GM23338 (cell line): Measurements from ENCODE around the gene OR4D5.

Experiments
- CREB1 ChIP-seq: fragments of 250-450 bp; sonication (Bioruptor Pico); IDR thresholded peaks from 2 replicates; pipeline ENCODE4 v1.5.0; 2020; ENCODE audit warnings: low read depth, mild to moderate bottlenecking, moderate library complexity
- CTCF ChIP-seq, 2 experiments: fragments of 200-600 bp in 1 of 2; sonication (generic) in 1 of 2; conservative IDR thresholded peaks; 2 replicates each; pipeline versions ENCODE4 v1.5.1 to v1.6.1; 2016 to 2017; ENCODE audit warnings: antibody characterized with exemption in 2 of 2, low read depth in 2 of 2, mild to moderate bottlenecking in 2 of 2, moderate library complexity in 1 of 2
- ETS1 ChIP-seq: IDR thresholded peaks from 2 replicates; pipeline ENCODE4 v1.6.1; 2016; ENCODE audit warnings: antibody characterized with exemption
- EZH2 ChIP-seq: fragments of 200-600 bp; sonication (generic); IDR thresholded peaks from one replicate; pipeline ENCODE4 v1.8.0; 2017; ENCODE audit warnings: antibody characterized with exemption, mild to moderate bottlenecking, low read depth; ENCODE audit not compliant: unreplicated experiment
- EZH2phosphoT487 ChIP-seq: fragments of 200-600 bp; sonication (generic); IDR thresholded peaks from one replicate; pipeline ENCODE4 v1.8.1; 2018; ENCODE audit warnings: antibody characterized with exemption; ENCODE audit not compliant: unreplicated experiment
- JUNB ChIP-seq: IDR thresholded peaks from one replicate; pipeline ENCODE4 v1.6.1; 2016; ENCODE audit warnings: antibody characterized with exemption; ENCODE audit not compliant: unreplicated experiment
- NANOG ChIP-seq: IDR thresholded peaks from 2 replicates; pipeline ENCODE4 v1.6.1; 2016; ENCODE audit warnings: antibody characterized with exemption, borderline replicate concordance
- POLR2AphosphoS5 ChIP-seq: IDR thresholded peaks from 2 replicates; pipeline ENCODE4 v1.6.1; 2016; ENCODE audit warnings: antibody characterized with exemption, low read depth
- STAT1 ChIP-seq: IDR thresholded peaks from one replicate; pipeline ENCODE4 v1.6.1; 2016; ENCODE audit warnings: antibody characterized with exemption; ENCODE audit not compliant: unreplicated experiment
- ZNF114 ChIP-seq: fragments of 250-450 bp; sonication (Bioruptor Pico); IDR thresholded peaks from 2 replicates; pipeline ENCODE4 v1.5.0; 2020; ENCODE audit warnings: mild to moderate bottlenecking, moderate library complexity
- TF ChIP-seq, protein P1 (sequence below): IDR thresholded peaks from one replicate; pipeline ENCODE4 v1.6.1; 2018; ENCODE audit warnings: antibody characterized with exemption; ENCODE audit not compliant: unreplicated experiment
- TF ChIP-seq, protein P2 (sequence below): fragments of 250-450 bp; sonication (Bioruptor Pico); IDR thresholded peaks from 2 replicates; pipeline ENCODE4 v1.5.0; 2020; ENCODE audit warnings: mild to moderate bottlenecking, moderate library complexity

DNA sequence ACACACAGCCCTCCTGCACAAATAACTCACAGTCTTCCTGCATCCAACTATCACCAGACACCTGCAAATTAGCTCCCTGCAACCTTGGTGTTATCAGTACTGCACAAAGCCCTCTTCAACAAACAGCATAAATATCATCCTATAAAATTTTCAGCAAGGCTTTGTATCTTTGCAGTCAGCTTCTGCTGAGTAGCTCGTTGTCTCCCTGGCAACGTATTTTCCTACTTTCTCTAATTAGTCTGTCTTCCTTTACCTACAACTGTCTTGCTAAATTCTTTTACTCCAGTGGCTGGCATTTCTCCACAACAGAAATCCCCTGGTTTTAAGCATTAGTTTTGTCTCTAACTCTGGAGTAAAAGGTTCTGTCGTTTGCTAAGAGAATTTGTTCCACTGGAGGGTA, 33.6 kb upstream of the OR4D5 start:
- no peak for TF ChIP-seq CTCF (conservative IDR thresholded peaks at IDR 0.05; ENCODE audit: low read depth in 2 of 2)
- no peak for TF ChIP-seq EZH2phosphoT487
- TF ChIP-seq NANOG, result no peak
- TF ChIP-seq EZH2, result no peak
- TF ChIP-seq POLR2AphosphoS5, result no peak
- no peak for TF ChIP-seq ZNF114 (CRISPR knock-in tag)
- TF ChIP-seq CREB1 (CRISPR knock-in tag), result no peak
- TF ChIP-seq, protein P1, sequence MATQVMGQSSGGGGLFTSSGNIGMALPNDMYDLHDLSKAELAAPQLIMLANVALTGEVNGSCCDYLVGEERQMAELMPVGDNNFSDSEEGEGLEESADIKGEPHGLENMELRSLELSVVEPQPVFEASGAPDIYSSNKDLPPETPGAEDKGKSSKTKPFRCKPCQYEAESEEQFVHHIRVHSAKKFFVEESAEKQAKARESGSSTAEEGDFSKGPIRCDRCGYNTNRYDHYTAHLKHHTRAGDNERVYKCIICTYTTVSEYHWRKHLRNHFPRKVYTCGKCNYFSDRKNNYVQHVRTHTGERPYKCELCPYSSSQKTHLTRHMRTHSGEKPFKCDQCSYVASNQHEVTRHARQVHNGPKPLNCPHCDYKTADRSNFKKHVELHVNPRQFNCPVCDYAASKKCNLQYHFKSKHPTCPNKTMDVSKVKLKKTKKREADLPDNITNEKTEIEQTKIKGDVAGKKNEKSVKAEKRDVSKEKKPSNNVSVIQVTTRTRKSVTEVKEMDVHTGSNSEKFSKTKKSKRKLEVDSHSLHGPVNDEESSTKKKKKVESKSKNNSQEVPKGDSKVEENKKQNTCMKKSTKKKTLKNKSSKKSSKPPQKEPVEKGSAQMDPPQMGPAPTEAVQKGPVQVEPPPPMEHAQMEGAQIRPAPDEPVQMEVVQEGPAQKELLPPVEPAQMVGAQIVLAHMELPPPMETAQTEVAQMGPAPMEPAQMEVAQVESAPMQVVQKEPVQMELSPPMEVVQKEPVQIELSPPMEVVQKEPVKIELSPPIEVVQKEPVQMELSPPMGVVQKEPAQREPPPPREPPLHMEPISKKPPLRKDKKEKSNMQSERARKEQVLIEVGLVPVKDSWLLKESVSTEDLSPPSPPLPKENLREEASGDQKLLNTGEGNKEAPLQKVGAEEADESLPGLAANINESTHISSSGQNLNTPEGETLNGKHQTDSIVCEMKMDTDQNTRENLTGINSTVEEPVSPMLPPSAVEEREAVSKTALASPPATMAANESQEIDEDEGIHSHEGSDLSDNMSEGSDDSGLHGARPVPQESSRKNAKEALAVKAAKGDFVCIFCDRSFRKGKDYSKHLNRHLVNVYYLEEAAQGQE, result no peak
- no peak for TF ChIP-seq ETS1
- TF ChIP-seq, protein P2, sequence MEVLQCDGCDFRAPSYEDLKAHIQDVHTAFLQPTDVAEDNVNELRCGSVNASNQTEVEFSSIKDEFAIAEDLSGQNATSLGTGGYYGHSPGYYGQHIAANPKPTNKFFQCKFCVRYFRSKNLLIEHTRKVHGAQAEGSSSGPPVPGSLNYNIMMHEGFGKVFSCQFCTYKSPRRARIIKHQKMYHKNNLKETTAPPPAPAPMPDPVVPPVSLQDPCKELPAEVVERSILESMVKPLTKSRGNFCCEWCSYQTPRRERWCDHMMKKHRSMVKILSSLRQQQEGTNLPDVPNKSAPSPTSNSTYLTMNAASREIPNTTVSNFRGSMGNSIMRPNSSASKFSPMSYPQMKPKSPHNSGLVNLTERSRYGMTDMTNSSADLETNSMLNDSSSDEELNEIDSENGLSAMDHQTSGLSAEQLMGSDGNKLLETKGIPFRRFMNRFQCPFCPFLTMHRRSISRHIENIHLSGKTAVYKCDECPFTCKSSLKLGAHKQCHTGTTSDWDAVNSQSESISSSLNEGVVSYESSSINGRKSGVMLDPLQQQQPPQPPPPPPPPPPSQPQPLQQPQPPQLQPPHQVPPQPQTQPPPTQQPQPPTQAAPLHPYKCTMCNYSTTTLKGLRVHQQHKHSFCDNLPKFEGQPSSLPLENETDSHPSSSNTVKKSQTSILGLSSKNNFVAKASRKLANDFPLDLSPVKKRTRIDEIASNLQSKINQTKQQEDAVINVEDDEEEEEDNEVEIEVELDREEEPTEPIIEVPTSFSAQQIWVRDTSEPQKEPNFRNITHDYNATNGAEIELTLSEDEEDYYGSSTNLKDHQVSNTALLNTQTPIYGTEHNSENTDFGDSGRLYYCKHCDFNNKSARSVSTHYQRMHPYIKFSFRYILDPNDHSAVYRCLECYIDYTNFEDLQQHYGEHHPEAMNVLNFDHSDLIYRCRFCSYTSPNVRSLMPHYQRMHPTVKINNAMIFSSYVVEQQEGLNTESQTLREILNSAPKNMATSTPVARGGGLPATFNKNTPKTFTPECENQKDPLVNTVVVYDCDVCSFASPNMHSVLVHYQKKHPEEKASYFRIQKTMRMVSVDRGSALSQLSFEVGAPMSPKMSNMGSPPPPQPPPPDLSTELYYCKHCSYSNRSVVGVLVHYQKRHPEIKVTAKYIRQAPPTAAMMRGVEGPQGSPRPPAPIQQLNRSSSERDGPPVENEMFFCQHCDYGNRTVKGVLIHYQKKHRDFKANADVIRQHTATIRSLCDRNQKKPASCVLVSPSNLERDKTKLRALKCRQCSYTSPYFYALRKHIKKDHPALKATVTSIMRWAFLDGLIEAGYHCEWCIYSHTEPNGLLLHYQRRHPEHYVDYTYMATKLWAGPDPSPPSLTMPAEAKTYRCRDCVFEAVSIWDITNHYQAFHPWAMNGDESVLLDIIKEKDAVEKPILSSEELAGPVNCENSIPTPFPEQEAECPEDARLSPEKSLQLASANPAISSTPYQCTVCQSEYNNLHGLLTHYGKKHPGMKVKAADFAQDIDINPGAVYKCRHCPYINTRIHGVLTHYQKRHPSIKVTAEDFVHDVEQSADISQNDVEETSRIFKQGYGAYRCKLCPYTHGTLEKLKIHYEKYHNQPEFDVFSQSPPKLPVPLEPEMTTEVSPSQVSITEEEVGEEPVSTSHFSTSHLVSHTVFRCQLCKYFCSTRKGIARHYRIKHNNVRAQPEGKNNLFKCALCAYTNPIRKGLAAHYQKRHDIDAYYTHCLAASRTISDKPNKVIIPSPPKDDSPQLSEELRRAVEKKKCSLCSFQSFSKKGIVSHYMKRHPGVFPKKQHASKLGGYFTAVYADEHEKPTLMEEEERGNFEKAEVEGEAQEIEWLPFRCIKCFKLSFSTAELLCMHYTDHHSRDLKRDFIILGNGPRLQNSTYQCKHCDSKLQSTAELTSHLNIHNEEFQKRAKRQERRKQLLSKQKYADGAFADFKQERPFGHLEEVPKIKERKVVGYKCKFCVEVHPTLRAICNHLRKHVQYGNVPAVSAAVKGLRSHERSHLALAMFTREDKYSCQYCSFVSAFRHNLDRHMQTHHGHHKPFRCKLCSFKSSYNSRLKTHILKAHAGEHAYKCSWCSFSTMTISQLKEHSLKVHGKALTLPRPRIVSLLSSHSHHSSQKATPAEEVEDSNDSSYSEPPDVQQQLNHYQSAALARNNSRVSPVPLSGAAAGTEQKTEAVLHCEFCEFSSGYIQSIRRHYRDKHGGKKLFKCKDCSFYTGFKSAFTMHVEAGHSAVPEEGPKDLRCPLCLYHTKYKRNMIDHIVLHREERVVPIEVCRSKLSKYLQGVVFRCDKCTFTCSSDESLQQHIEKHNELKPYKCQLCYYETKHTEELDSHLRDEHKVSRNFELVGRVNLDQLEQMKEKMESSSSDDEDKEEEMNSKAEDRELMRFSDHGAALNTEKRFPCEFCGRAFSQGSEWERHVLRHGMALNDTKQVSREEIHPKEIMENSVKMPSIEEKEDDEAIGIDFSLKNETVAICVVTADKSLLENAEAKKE, result no peak
- no peak for TF ChIP-seq JUNB
- no peak for TF ChIP-seq STAT1
